ENCODE measurements around the gene CAMSAP1.

- TF ChIP-seq CTCF (IDR thresholded peaks at IDR 0.05 in 2 of 3, conservative IDR thresholded peaks at IDR 0.05 in 1 of 3; ENCODE audit: control insufficient read depth in 2 of 3, extremely low read depth in 1 of 3, insufficient read depth in 1 of 3, low read depth in 3 of 3, low read length in 3 of 3) (no peak), CHD2 (IDR thresholded peaks at IDR 0.05; ENCODE audit: borderline replicate concordance, low read depth, low read length) (no peak), EZH2 (IDR thresholded peaks at IDR 0.05; ENCODE audit: borderline replicate concordance, control insufficient read depth, low read depth, low read length) (no peak), EP300 (IDR thresholded peaks at IDR 0.05; ENCODE audit: borderline replicate concordance in 1 of 2, control insufficient read depth in 1 of 2, low read depth in 2 of 2, low read length in 2 of 2) (no peak), BCLAF1 (IDR thresholded peaks at IDR 0.05) (no peak), POLR2AphosphoS5 (IDR thresholded peaks at IDR 0.05; ENCODE audit: low read length) (no peak), TAF1 (IDR thresholded peaks at IDR 0.05; ENCODE audit: borderline replicate concordance, low read depth, low read length) (no peak), JUNB (IDR thresholded peaks at IDR 0.05) (no peak), SUZ12 (IDR thresholded peaks at IDR 0.05; ENCODE audit: unreplicated experiment) (no peak), NBN (IDR thresholded peaks at IDR 0.05) (no peak), SIN3A (IDR thresholded peaks at IDR 0.05; ENCODE audit: low read depth, low read length) (no peak), SMC3 (IDR thresholded peaks at IDR 0.05; ENCODE audit: borderline replicate concordance, low read length) (no peak), HCFC1 (IDR thresholded peaks at IDR 0.05; ENCODE audit: low read length) (no peak), BHLHE40 (IDR thresholded peaks at IDR 0.05; ENCODE audit: borderline replicate concordance in 1 of 2, low read depth in 2 of 2, low read length in 1 of 2) (no peak)
These were observed 67.8 kb downstream of the CAMSAP1 start for GRCh38 chr9:135839516-135839915.
